CD8-positive, alpha-beta memory T cell (primary cell): ENCODE results near the gene AFF2. TPM values are rescaled to one million over a fixed set of nuclear protein-coding genes. Genes with fewer than 3 reads are reported as not detected.

Experiments used
- CTCF ChIA-PET: fragments of 350-600 bp; sonication (Branson Sonifier 250); formaldehyde crosslinking; loops from one replicate; lab custom pipeline; 2021; ENCODE audit warnings: antibody characterized with exemption; lab: Charles Lee
- POLR2A ChIA-PET: fragments of 350-600 bp; sonication (Branson Sonifier 250); formaldehyde crosslinking; loops from one replicate; lab custom pipeline; 2021; ENCODE audit warnings: antibody characterized with exemption; lab: Charles Lee
- DNase-seq, 5 donors: peaks; one replicate each; pipeline versions ENCODE4 v3.0.0 to v3.0.0-alpha.2; 2020 to 2022; ENCODE audit warnings: mixed read lengths in 1 of 5
- H3K27ac ChIP-seq: one replicate; pipeline ENCODE4 v1.7.0; 2013; ENCODE audit warnings: low read depth, mild to moderate bottlenecking, low read length, moderate library complexity
- H3K27me3 ChIP-seq: 2 replicates; pipeline ENCODE4 v1.7.0; 2013; ENCODE audit warnings: low read length, mild to moderate bottlenecking; ENCODE audit not compliant: insufficient read depth, poor library complexity, severe bottlenecking
- H3K36me3 ChIP-seq: 2 replicates; pipeline ENCODE4 v1.7.0; 2013; ENCODE audit warnings: mild to moderate bottlenecking, low read length, moderate library complexity; ENCODE audit not compliant: insufficient read depth
- H3K4me1 ChIP-seq: 2 replicates; pipeline ENCODE4 v1.7.0; 2013; ENCODE audit warnings: mild to moderate bottlenecking, low read length, moderate library complexity; ENCODE audit not compliant: insufficient read depth
- H3K4me3 ChIP-seq: 2 replicates; pipeline ENCODE4 v1.7.0; 2013; ENCODE audit warnings: mild to moderate bottlenecking, low read length
- H3K9me3 ChIP-seq: 2 replicates; pipeline ENCODE4 v1.7.0; 2013; ENCODE audit warnings: mild to moderate bottlenecking, low read length
- H3K27ac Mint-ChIP-seq, 8 donors: one replicate each; pipeline ENCODE4 v1.8.0; 2020 to 2021; ENCODE audit warnings: mixed read lengths in 8 of 8, mild to moderate bottlenecking in 6 of 8, inconsistent platforms in 3 of 8, moderate library complexity in 3 of 8
- H3K27me3 Mint-ChIP-seq, 2 donors: one replicate each; pipeline ENCODE4 v1.8.0; 2020 to 2021; ENCODE audit warnings: mixed read lengths in 2 of 2, mild to moderate bottlenecking in 1 of 2, moderate library complexity in 1 of 2
- H3K36me3 Mint-ChIP-seq, 3 donors: one replicate each; pipeline ENCODE4 v1.8.0; 2020 to 2021; ENCODE audit warnings: mixed read lengths in 3 of 3, inconsistent platforms in 1 of 3, mild to moderate bottlenecking in 1 of 3
- H3K4me1 Mint-ChIP-seq, 3 donors: one replicate each; pipeline ENCODE4 v1.8.0; 2020 to 2021; ENCODE audit warnings: mixed read lengths in 3 of 3, inconsistent platforms in 1 of 3, mild to moderate bottlenecking in 1 of 3
- H3K4me3 Mint-ChIP-seq, 7 donors: one replicate each; pipeline ENCODE4 v1.8.0; 2020 to 2021; ENCODE audit warnings: mixed read lengths in 7 of 7, mild to moderate bottlenecking in 6 of 7, moderate library complexity in 4 of 7, inconsistent platforms in 2 of 7
- H3K9me3 Mint-ChIP-seq, 5 donors: one replicate each; pipeline ENCODE4 v1.8.0; 2020 to 2022; ENCODE audit warnings: mixed read lengths in 5 of 5, mild to moderate bottlenecking in 3 of 5, moderate library complexity in 2 of 5, inconsistent platforms in 1 of 5
- polyA plus RNA-seq: library from polyadenylated mRNA; unstranded; fragments of 300-500 nt; fragmentation: Illumina TruSeq; gene quantifications from one replicate; pipeline ENCODE4 v1.2.3, GENCODE V29; 2021
- total RNA-seq, 2 experiments: library from RNA; stranded (reverse); gene quantifications; one replicate each; pipeline ENCODE4 v1.2.3, GENCODE V29; 2021

The AFF2 gene
- total and polyA plus RNA-seq, 3 experiments from 2014 or later: 0.27 to 0.33 TPM; not detected in 1

GRCh38 chrX:148576396-148576795 lies 76.0 kb downstream of the AFF2 start:
- CTCF ChIA-PET: no interaction called here
- Histone ChIP-seq H3K9me3 (no peaks in the 10 kb centered on the region), H3K4me1 (no peaks in the 10 kb centered on the region), H3K4me3 (no peak overlapping the region), H3K27me3 (no peaks in the 10 kb centered on the region), H3K27ac (no peak overlapping the region), H3K36me3 (no peaks in the 10 kb centered on the region)
- POLR2A ChIA-PET: no interaction called here
- H3K36me3 Mint-ChIP-seq: no peaks in the 10 kb centered on the region
- H3K4me3 Mint-ChIP-seq: no peak overlapping the region
- no peak for DNase-seq
- H3K27me3 Mint-ChIP-seq: no peaks in the 10 kb centered on the region
- H3K9me3 Mint-ChIP-seq: no peaks in the 10 kb centered on the region
- no peaks in the 10 kb centered on the region for H3K4me1 Mint-ChIP-seq
- H3K27ac Mint-ChIP-seq: no peak overlapping the region

GRCh38 chrX:148577741-148578140 lies 77.3 kb downstream of the AFF2 start:
- H3K4me3 Mint-ChIP-seq: no peak overlapping the region
- no peak for DNase-seq
- H3K4me3 ChIP-seq: no peak overlapping the region
- no peaks in the 10 kb centered on the region for H3K27me3 Mint-ChIP-seq
- H3K4me1 ChIP-seq: no peaks in the 10 kb centered on the region
- H3K36me3 ChIP-seq: no peaks in the 10 kb centered on the region
- H3K27ac Mint-ChIP-seq: no peak overlapping the region
- no peak overlapping the region for H3K27ac ChIP-seq
- ChIA-PET CTCF (no interaction called here), POLR2A (no interaction called here)
- no peaks in the 10 kb centered on the region for H3K4me1 Mint-ChIP-seq
- no peaks in the 10 kb centered on the region for H3K27me3 ChIP-seq
- H3K36me3 Mint-ChIP-seq: no peaks in the 10 kb centered on the region
- H3K9me3 Mint-ChIP-seq: peaks cover 0 to 8% (median 0%) of the 10 kb centered on the region in 5 donors
- H3K9me3 ChIP-seq: no peaks in the 10 kb centered on the region

GRCh38 chrX:148580016-148580415 lies 79.6 kb downstream of the AFF2 start:
- H3K27me3 ChIP-seq: no peaks in the 10 kb centered on the region
- no peak overlapping the region for H3K27ac ChIP-seq
- no peaks in the 10 kb centered on the region for H3K36me3 Mint-ChIP-seq
- H3K4me1 Mint-ChIP-seq: no peaks in the 10 kb centered on the region
- ChIA-PET CTCF (no interaction called here), POLR2A (no interaction called here)
- no peak overlapping the region for H3K27ac Mint-ChIP-seq
- H3K27me3 Mint-ChIP-seq: no peaks in the 10 kb centered on the region
- H3K4me1 ChIP-seq: no peaks in the 10 kb centered on the region
- no peak overlapping the region for H3K4me3 ChIP-seq
- no peaks in the 10 kb centered on the region for H3K36me3 ChIP-seq
- peaks cover 0 to 8% (median 0%) of the 10 kb centered on the region in 5 donors for H3K9me3 Mint-ChIP-seq
- H3K9me3 ChIP-seq: no peaks in the 10 kb centered on the region
- no peak overlapping the region for H3K4me3 Mint-ChIP-seq
- no peak for DNase-seq

GRCh38 chrX:148582353-148582752 lies 81.9 kb downstream of the AFF2 start:
- Mint-ChIP-seq H3K4me1 (no peaks in the 10 kb centered on the region), H3K27me3 (no peaks in the 10 kb centered on the region), H3K4me3 (no peak overlapping the region), H3K9me3 (peaks cover 0 to 8% (median 0%) of the 10 kb centered on the region in 5 donors), H3K27ac (no peak overlapping the region), H3K36me3 (no peaks in the 10 kb centered on the region)
- ChIA-PET CTCF (no interaction called here), POLR2A (no interaction called here)
- Histone ChIP-seq H3K9me3 (no peaks in the 10 kb centered on the region), H3K4me3 (no peak overlapping the region), H3K27ac (no peak overlapping the region), H3K36me3 (no peaks in the 10 kb centered on the region), H3K27me3 (no peaks in the 10 kb centered on the region), H3K4me1 (no peaks in the 10 kb centered on the region)
- DNase-seq: no peak

GRCh38 chrX:148588649-148589310 lies 88.4 kb downstream of the AFF2 start:
- CTCF ChIA-PET: no interaction called here
- H3K4me1 Mint-ChIP-seq: no peaks in the 10 kb centered on the region
- DNase-seq: no peak
- Histone ChIP-seq H3K4me3 (no peak overlapping the region), H3K36me3 (no peaks in the 10 kb centered on the region), H3K27me3 (no peaks in the 10 kb centered on the region), H3K27ac (no peak overlapping the region), H3K9me3 (no peaks in the 10 kb centered on the region), H3K4me1 (no peaks in the 10 kb centered on the region)
- H3K27ac Mint-ChIP-seq: no peak overlapping the region
- no peaks in the 10 kb centered on the region for H3K36me3 Mint-ChIP-seq
- no peaks in the 10 kb centered on the region for H3K27me3 Mint-ChIP-seq
- POLR2A ChIA-PET: no interaction called here
- no peak overlapping the region for H3K4me3 Mint-ChIP-seq
- H3K9me3 Mint-ChIP-seq: no peaks in the 10 kb centered on the region

- H3K9me3 Mint-ChIP-seq: no peaks in the 10 kb centered on the region
- no peaks in the 10 kb centered on the region for H3K4me1 ChIP-seq
- no peak overlapping the region for H3K4me3 Mint-ChIP-seq
- DNase-seq: no peak
- no peak overlapping the region for H3K27ac ChIP-seq
- no peaks in the 10 kb centered on the region for H3K9me3 ChIP-seq
- no peaks in the 10 kb centered on the region for H3K36me3 ChIP-seq
- POLR2A ChIA-PET: no interaction called here
- CTCF ChIA-PET: no interaction called here
- no peaks in the 10 kb centered on the region for H3K36me3 Mint-ChIP-seq
- no peak overlapping the region for H3K4me3 ChIP-seq
- H3K27me3 Mint-ChIP-seq: peaks cover 0 to 2% of the 10 kb centered on the region in 2 donors
- H3K27me3 ChIP-seq: no peaks in the 10 kb centered on the region
- no peaks in the 10 kb centered on the region for H3K4me1 Mint-ChIP-seq
- no peak overlapping the region for H3K27ac Mint-ChIP-seq
Measured at GRCh38 chrX:148592595-148592994, 92.2 kb downstream of the AFF2 start.

GRCh38 chrX:148593146-148593545 lies 92.7 kb downstream of the AFF2 start:
- H3K4me1 ChIP-seq: no peaks in the 10 kb centered on the region
- Mint-ChIP-seq H3K27me3 (peaks cover 0 to 2% of the 10 kb centered on the region in 2 donors), H3K9me3 (no peaks in the 10 kb centered on the region), H3K36me3 (no peaks in the 10 kb centered on the region), H3K4me3 (no peak overlapping the region), H3K4me1 (no peaks in the 10 kb centered on the region), H3K27ac (no peak overlapping the region)
- H3K27me3 ChIP-seq: no peaks in the 10 kb centered on the region
- H3K27ac ChIP-seq: no peak overlapping the region
- no peaks in the 10 kb centered on the region for H3K9me3 ChIP-seq
- CTCF ChIA-PET: no interaction called here
- no peak for DNase-seq
- POLR2A ChIA-PET: no interaction called here
- H3K36me3 ChIP-seq: no peaks in the 10 kb centered on the region
- no peak overlapping the region for H3K4me3 ChIP-seq

- ChIA-PET POLR2A (no interaction called here), CTCF (no interaction called here)
- DNase-seq: no peak
- no peaks in the 10 kb centered on the region for H3K36me3 Mint-ChIP-seq
- H3K27me3 Mint-ChIP-seq: peaks cover 0 to 2% of the 10 kb centered on the region in 2 donors
- no peak overlapping the region for H3K27ac Mint-ChIP-seq
- no peaks in the 10 kb centered on the region for H3K27me3 ChIP-seq
- H3K36me3 ChIP-seq: no peaks in the 10 kb centered on the region
- H3K9me3 ChIP-seq: no peaks in the 10 kb centered on the region
- H3K27ac ChIP-seq: no peak overlapping the region
- no peak overlapping the region for H3K4me3 Mint-ChIP-seq
- H3K4me1 ChIP-seq: no peaks in the 10 kb centered on the region
- no peaks in the 10 kb centered on the region for H3K4me1 Mint-ChIP-seq
- no peak overlapping the region for H3K4me3 ChIP-seq
- no peaks in the 10 kb centered on the region for H3K9me3 Mint-ChIP-seq
Measured at GRCh38 chrX:148593987-148594386, 93.6 kb downstream of the AFF2 start.
